WTC11 (cell line): ENCODE results near the gene ALOX15B. TPM values are rescaled to one million over a fixed set of nuclear protein-coding genes. Genes with fewer than 3 reads are reported as not detected.

ENCODE experiments used
- ATAC-seq: fragments of 200-7000 bp; cut with Tn5 transposase; 2 replicates; pipeline ENCODE4 v1.10.0; 2021; ENCODE audit warnings: mild to moderate bottlenecking, moderate library complexity
- CTCF ChIA-PET: fragments of 300-600 bp; sonication (Branson Sonifier 250); formaldehyde crosslinking; loops from one replicate; lab custom pipeline; 2021; ENCODE audit warnings: antibody characterized with exemption; lab: Charles Lee
- POLR2A ChIA-PET: fragments of 350-600 bp; sonication (Branson Sonifier 250); formaldehyde crosslinking; loops from one replicate; lab custom pipeline; 2021; ENCODE audit warnings: antibody characterized with exemption; lab: Charles Lee
- DNase-seq: peaks from one replicate; pipeline ENCODE4 v3.0.0; 2021; ENCODE audit warnings: low spot score
- H3K27ac Mint-ChIP-seq: 2 replicates; pipeline ENCODE4 v1.8.0; 2021; ENCODE audit warnings: mixed read lengths
- H3K27me3 Mint-ChIP-seq: 2 replicates; pipeline ENCODE4 v1.8.0; 2021; ENCODE audit warnings: low read depth, mild to moderate bottlenecking, moderate library complexity, mixed read lengths
- H3K36me3 Mint-ChIP-seq: 2 replicates; pipeline ENCODE4 v1.8.0; 2021; ENCODE audit warnings: mixed read lengths
- H3K4me1 Mint-ChIP-seq: 2 replicates; pipeline ENCODE4 v1.8.0; 2022; ENCODE audit warnings: mixed read lengths
- H3K4me3 Mint-ChIP-seq: 2 replicates; pipeline ENCODE4 v1.8.0; 2021; ENCODE audit warnings: mild to moderate bottlenecking, moderate library complexity, mixed read lengths
- H3K9me3 Mint-ChIP-seq: 2 replicates; pipeline ENCODE4 v1.8.0; 2021; ENCODE audit warnings: mixed read lengths
- CREM ChIP-seq: sonication (generic); formaldehyde crosslinking; IDR thresholded peaks from 2 replicates; pipeline ENCODE4 v1.8.1; 2022; ENCODE audit warnings: mild to moderate bottlenecking, missing genetic modification reagents, moderate library complexity
- ESRRA ChIP-seq: sonication (generic); formaldehyde crosslinking; IDR thresholded peaks from 2 replicates; pipeline ENCODE4 v1.8.1; 2022; ENCODE audit warnings: mild to moderate bottlenecking, missing genetic modification reagents, borderline replicate concordance
- GTF2I ChIP-seq: fragments of 250-450 bp; sonication (Bioruptor Pico); conservative IDR thresholded peaks from 2 replicates; pipeline ENCODE4 v1.4.0; 2021; ENCODE audit warnings: mild to moderate bottlenecking
- IRF2 ChIP-seq: sonication (generic); formaldehyde crosslinking; IDR thresholded peaks from 2 replicates; pipeline ENCODE4 v1.8.0; 2022; ENCODE audit warnings: low read depth, missing genetic modification reagents, borderline replicate concordance
- MYBL2 ChIP-seq: sonication (generic); formaldehyde crosslinking; IDR thresholded peaks from 2 replicates; pipeline ENCODE4 v1.8.1; 2023; ENCODE audit warnings: mild to moderate bottlenecking, moderate library complexity, missing genetic modification reagents
- NFYB ChIP-seq: sonication (generic); formaldehyde crosslinking; conservative IDR thresholded peaks from 2 replicates; pipeline ENCODE4 v1.8.0; 2022; ENCODE audit warnings: low read depth, missing genetic modification reagents
- NR3C1 ChIP-seq: sonication (generic); formaldehyde crosslinking; conservative IDR thresholded peaks from 2 replicates; pipeline ENCODE4 v1.8.1; 2023; ENCODE audit warnings: low read depth, mild to moderate bottlenecking, missing genetic modification reagents
- SMAD3 ChIP-seq: sonication (generic); formaldehyde crosslinking; IDR thresholded peaks from 2 replicates; pipeline ENCODE4 v1.8.0; 2022; ENCODE audit warnings: missing genetic modification reagents, mild to moderate bottlenecking, borderline replicate concordance
- TP53 ChIP-seq: sonication (generic); formaldehyde crosslinking; IDR thresholded peaks from 2 replicates; pipeline ENCODE4 v1.8.1; 2023; ENCODE audit warnings: mild to moderate bottlenecking, missing genetic modification reagents
- ZNF138 ChIP-seq: sonication (generic); formaldehyde crosslinking; conservative IDR thresholded peaks from 2 replicates; pipeline ENCODE4 v1.8.1; 2022; ENCODE audit warnings: mild to moderate bottlenecking, moderate library complexity, missing genetic modification reagents
- ZNF232 ChIP-seq: sonication (generic); formaldehyde crosslinking; IDR thresholded peaks from 2 replicates; pipeline ENCODE4 v1.8.0; 2022; ENCODE audit warnings: mild to moderate bottlenecking, missing genetic modification reagents
- total RNA-seq: library from RNA; stranded (reverse); gene quantifications from 3 replicates; pipeline ENCODE4 v1.2.3, GENCODE V29; 2021
- TF ChIP-seq, protein P1 (sequence below): sonication (generic); formaldehyde crosslinking; IDR thresholded peaks from 2 replicates; pipeline ENCODE4 v1.8.1; 2022; ENCODE audit warnings: low read depth, missing genetic modification reagents, borderline replicate concordance
- TF ChIP-seq, protein P2 (sequence below): sonication (generic); formaldehyde crosslinking; IDR thresholded peaks from 2 replicates; pipeline ENCODE4 v1.8.0; 2023; ENCODE audit warnings: mild to moderate bottlenecking, missing genetic modification reagents
- TF ChIP-seq, protein P3 (sequence below): sonication (generic); formaldehyde crosslinking; IDR thresholded peaks from 2 replicates; pipeline ENCODE4 v1.8.0; 2022; ENCODE audit warnings: missing genetic modification reagents
- TF ChIP-seq, protein P4 (sequence below): sonication (generic); formaldehyde crosslinking; IDR thresholded peaks from 2 replicates; pipeline ENCODE4 v1.8.1; 2022; ENCODE audit warnings: mild to moderate bottlenecking, moderate library complexity, missing genetic modification reagents
- TF ChIP-seq, protein P5 (sequence below): fragments of 250-450 bp; sonication (Bioruptor Pico); IDR thresholded peaks from 2 replicates; pipeline ENCODE4 v2.1.2; 2022; ENCODE audit warnings: mild to moderate bottlenecking, moderate library complexity
- TF ChIP-seq, protein P6 (sequence below): fragments of 250-450 bp; sonication (Bioruptor Pico); IDR thresholded peaks from 2 replicates; pipeline ENCODE4 v1.9.0; 2021; ENCODE audit warnings: mild to moderate bottlenecking
- TF ChIP-seq, protein P7 (sequence below): sonication (generic); formaldehyde crosslinking; IDR thresholded peaks from 2 replicates; pipeline ENCODE4 v1.8.0; 2022; ENCODE audit warnings: mild to moderate bottlenecking, missing genetic modification reagents
- TF ChIP-seq, protein P8 (sequence below): sonication (generic); formaldehyde crosslinking; IDR thresholded peaks from 2 replicates; pipeline ENCODE4 v1.8.1; 2023; ENCODE audit warnings: mild to moderate bottlenecking, missing genetic modification reagents, borderline replicate concordance

ALOX15B gene
- total RNA-seq, 1 experiment from 2014 or later, result 0.22 TPM

DNA sequence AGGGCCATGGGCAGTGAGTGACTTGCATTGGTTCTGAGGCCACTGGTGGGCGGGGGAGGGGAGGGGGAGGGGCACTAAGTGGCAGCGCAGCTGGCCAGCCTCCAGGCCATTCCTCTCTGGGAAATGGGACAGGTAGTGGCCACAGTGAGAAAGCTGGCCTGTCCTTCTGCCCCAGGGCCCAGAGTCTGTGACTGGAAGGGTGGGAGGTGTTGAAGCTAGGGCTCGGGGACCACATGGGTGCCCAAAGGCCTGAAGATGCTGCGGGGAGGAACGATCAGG is 49.0 kb downstream of the ALOX15B start (continued):
- TF ChIP-seq, protein P1, sequence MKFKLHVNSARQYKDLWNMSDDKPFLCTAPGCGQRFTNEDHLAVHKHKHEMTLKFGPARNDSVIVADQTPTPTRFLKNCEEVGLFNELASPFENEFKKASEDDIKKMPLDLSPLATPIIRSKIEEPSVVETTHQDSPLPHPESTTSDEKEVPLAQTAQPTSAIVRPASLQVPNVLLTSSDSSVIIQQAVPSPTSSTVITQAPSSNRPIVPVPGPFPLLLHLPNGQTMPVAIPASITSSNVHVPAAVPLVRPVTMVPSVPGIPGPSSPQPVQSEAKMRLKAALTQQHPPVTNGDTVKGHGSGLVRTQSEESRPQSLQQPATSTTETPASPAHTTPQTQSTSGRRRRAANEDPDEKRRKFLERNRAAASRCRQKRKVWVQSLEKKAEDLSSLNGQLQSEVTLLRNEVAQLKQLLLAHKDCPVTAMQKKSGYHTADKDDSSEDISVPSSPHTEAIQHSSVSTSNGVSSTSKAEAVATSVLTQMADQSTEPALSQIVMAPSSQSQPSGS (CRISPR knock-in tag), result no peak
- no peak for TF ChIP-seq NFYB (CRISPR knock-in tag)
- TF ChIP-seq, protein P2, sequence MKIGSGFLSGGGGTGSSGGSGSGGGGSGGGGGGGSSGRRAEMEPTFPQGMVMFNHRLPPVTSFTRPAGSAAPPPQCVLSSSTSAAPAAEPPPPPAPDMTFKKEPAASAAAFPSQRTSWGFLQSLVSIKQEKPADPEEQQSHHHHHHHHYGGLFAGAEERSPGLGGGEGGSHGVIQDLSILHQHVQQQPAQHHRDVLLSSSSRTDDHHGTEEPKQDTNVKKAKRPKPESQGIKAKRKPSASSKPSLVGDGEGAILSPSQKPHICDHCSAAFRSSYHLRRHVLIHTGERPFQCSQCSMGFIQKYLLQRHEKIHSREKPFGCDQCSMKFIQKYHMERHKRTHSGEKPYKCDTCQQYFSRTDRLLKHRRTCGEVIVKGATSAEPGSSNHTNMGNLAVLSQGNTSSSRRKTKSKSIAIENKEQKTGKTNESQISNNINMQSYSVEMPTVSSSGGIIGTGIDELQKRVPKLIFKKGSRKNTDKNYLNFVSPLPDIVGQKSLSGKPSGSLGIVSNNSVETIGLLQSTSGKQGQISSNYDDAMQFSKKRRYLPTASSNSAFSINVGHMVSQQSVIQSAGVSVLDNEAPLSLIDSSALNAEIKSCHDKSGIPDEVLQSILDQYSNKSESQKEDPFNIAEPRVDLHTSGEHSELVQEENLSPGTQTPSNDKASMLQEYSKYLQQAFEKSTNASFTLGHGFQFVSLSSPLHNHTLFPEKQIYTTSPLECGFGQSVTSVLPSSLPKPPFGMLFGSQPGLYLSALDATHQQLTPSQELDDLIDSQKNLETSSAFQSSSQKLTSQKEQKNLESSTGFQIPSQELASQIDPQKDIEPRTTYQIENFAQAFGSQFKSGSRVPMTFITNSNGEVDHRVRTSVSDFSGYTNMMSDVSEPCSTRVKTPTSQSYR (CRISPR knock-in tag), result no peak
- no peak for TF ChIP-seq ZNF232 (CRISPR knock-in tag)
- no peak for TF ChIP-seq TP53

DNA sequence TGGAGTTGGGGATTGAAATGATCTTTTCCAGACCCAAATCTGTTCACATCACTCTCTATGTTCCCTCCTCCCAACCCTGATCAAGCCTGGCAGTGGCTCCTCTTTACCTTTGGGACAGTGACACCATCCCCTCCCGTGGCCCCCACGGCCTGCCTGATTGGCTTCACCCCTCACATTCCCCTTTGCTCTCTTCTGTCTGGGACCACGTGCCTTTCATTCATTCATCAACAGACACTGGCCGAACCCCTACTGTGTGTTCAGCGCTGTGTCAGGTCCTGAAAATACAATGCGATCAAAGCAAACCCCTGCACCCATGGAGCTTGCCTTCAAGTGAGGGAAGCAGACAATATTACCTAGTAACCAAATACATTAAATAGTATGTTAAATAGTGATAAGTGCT is 50.9 kb downstream of the ALOX15B start:
- ChIA-PET CTCF (interaction anchor here (1.4 to 5.5 kb wide), 4 partner anchors 10 to 29 kb away, joined by 4 to 91 read pairs (median 42); partner anchors contain the start of gene ALOXE3), POLR2A (no interaction called here)
- ATAC-seq (no peak), DNase-seq (no peak)
- Mint-ChIP-seq H3K4me1 (peaks cover 16% of the 10 kb centered on the region), H3K36me3 (no peaks in the 10 kb centered on the region), H3K27me3 (peaks cover 33% of the 10 kb centered on the region), H3K4me3 (no peak overlapping the region), H3K27ac (no peak overlapping the region), H3K9me3 (no peaks in the 10 kb centered on the region)
- TF ChIP-seq, protein P3, sequence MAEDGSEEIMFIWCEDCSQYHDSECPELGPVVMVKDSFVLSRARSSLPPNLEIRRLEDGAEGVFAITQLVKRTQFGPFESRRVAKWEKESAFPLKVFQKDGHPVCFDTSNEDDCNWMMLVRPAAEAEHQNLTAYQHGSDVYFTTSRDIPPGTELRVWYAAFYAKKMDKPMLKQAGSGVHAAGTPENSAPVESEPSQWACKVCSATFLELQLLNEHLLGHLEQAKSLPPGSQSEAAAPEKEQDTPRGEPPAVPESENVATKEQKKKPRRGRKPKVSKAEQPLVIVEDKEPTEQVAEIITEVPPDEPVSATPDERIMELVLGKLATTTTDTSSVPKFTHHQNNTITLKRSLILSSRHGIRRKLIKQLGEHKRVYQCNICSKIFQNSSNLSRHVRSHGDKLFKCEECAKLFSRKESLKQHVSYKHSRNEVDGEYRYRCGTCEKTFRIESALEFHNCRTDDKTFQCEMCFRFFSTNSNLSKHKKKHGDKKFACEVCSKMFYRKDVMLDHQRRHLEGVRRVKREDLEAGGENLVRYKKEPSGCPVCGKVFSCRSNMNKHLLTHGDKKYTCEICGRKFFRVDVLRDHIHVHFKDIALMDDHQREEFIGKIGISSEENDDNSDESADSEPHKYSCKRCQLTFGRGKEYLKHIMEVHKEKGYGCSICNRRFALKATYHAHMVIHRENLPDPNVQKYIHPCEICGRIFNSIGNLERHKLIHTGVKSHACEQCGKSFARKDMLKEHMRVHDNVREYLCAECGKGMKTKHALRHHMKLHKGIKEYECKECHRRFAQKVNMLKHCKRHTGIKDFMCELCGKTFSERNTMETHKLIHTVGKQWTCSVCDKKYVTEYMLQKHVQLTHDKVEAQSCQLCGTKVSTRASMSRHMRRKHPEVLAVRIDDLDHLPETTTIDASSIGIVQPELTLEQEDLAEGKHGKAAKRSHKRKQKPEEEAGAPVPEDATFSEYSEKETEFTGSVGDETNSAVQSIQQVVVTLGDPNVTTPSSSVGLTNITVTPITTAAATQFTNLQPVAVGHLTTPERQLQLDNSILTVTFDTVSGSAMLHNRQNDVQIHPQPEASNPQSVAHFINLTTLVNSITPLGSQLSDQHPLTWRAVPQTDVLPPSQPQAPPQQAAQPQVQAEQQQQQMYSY, result no peak
- TF ChIP-seq, protein P4, sequence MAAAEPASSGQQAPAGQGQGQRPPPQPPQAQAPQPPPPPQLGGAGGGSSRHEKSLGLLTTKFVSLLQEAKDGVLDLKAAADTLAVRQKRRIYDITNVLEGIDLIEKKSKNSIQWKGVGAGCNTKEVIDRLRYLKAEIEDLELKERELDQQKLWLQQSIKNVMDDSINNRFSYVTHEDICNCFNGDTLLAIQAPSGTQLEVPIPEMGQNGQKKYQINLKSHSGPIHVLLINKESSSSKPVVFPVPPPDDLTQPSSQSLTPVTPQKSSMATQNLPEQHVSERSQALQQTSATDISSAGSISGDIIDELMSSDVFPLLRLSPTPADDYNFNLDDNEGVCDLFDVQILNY (CRISPR knock-in tag), result no peak
- TF ChIP-seq GTF2I (CRISPR knock-in tag) (no peak), TP53 (no peak), IRF2 (no peak), ZNF138 (no peak), NR3C1 (CRISPR knock-in tag) (no peak), ZNF232 (CRISPR knock-in tag) (no peak), ESRRA (CRISPR knock-in tag) (no peak), MYBL2 (CRISPR knock-in tag) (no peak), CREM (CRISPR knock-in tag) (no peak), SMAD3 (CRISPR knock-in tag) (no peak)
- TF ChIP-seq, protein P5, sequence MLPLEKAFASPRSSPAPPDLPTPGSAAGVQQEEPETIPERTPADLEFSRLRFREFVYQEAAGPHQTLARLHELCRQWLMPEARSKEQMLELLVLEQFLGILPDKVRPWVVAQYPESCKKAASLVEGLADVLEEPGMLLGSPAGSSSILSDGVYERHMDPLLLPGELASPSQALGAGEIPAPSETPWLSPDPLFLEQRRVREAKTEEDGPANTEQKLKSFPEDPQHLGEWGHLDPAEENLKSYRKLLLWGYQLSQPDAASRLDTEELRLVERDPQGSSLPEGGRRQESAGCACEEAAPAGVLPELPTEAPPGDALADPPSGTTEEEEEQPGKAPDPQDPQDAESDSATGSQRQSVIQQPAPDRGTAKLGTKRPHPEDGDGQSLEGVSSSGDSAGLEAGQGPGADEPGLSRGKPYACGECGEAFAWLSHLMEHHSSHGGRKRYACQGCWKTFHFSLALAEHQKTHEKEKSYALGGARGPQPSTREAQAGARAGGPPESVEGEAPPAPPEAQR (CRISPR knock-in tag), result no peak
- TF ChIP-seq, protein P6, sequence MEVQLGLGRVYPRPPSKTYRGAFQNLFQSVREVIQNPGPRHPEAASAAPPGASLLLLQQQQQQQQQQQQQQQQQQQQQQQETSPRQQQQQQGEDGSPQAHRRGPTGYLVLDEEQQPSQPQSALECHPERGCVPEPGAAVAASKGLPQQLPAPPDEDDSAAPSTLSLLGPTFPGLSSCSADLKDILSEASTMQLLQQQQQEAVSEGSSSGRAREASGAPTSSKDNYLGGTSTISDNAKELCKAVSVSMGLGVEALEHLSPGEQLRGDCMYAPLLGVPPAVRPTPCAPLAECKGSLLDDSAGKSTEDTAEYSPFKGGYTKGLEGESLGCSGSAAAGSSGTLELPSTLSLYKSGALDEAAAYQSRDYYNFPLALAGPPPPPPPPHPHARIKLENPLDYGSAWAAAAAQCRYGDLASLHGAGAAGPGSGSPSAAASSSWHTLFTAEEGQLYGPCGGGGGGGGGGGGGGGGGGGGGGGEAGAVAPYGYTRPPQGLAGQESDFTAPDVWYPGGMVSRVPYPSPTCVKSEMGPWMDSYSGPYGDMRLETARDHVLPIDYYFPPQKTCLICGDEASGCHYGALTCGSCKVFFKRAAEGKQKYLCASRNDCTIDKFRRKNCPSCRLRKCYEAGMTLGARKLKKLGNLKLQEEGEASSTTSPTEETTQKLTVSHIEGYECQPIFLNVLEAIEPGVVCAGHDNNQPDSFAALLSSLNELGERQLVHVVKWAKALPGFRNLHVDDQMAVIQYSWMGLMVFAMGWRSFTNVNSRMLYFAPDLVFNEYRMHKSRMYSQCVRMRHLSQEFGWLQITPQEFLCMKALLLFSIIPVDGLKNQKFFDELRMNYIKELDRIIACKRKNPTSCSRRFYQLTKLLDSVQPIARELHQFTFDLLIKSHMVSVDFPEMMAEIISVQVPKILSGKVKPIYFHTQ (CRISPR knock-in tag), result no peak
- TF ChIP-seq, protein P7, sequence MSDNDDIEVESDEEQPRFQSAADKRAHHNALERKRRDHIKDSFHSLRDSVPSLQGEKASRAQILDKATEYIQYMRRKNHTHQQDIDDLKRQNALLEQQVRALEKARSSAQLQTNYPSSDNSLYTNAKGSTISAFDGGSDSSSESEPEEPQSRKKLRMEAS, result no peak
- TF ChIP-seq, protein P8, sequence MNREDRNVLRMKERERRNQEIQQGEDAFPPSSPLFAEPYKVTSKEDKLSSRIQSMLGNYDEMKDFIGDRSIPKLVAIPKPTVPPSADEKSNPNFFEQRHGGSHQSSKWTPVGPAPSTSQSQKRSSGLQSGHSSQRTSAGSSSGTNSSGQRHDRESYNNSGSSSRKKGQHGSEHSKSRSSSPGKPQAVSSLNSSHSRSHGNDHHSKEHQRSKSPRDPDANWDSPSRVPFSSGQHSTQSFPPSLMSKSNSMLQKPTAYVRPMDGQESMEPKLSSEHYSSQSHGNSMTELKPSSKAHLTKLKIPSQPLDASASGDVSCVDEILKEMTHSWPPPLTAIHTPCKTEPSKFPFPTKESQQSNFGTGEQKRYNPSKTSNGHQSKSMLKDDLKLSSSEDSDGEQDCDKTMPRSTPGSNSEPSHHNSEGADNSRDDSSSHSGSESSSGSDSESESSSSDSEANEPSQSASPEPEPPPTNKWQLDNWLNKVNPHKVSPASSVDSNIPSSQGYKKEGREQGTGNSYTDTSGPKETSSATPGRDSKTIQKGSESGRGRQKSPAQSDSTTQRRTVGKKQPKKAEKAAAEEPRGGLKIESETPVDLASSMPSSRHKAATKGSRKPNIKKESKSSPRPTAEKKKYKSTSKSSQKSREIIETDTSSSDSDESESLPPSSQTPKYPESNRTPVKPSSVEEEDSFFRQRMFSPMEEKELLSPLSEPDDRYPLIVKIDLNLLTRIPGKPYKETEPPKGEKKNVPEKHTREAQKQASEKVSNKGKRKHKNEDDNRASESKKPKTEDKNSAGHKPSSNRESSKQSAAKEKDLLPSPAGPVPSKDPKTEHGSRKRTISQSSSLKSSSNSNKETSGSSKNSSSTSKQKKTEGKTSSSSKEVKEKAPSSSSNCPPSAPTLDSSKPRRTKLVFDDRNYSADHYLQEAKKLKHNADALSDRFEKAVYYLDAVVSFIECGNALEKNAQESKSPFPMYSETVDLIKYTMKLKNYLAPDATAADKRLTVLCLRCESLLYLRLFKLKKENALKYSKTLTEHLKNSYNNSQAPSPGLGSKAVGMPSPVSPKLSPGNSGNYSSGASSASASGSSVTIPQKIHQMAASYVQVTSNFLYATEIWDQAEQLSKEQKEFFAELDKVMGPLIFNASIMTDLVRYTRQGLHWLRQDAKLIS, result no peak
